Measurements from ENCODE around the gene LPIN3. TPM values are rescaled to one million over a fixed set of nuclear protein-coding genes. Genes with fewer than 3 reads are reported as not detected.

The LPIN3 gene
- total RNA-seq, 4 donors from 2014 or later, result 7.6 to 19.8 (median 10.7) TPM

DNA sequence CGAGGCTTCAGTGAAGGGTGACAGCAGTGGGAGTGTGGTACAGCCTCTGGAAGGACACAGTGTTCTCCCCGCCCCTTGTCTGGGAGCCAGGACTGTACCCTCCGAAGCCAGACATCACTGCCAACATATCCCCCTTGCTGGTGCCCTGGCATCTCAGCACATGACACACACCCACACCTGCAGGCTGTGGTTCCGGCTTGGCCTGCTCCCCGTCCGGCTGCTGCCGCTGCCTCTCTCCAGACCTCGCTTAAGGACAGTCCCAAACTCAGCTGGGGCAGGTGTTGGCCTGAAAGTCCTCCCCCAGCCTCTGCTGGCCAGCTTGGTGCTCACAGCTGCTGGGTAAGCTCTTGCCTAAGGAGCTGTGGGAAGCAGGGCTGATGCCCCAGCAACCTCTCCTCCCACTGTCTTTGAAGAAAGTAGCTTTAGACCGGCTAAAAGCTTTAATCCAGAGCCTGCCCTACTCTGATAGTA, 19.0 kb downstream of the LPIN3 start:
- Histone ChIP-seq H3K27ac (replicated peaks in 1 of 4) (no peak overlapping the region), H3K4me3 (no peak overlapping the region), H3K9me3 (no peaks in the 10 kb centered on the region), H3K36me3 (peaks cover 3 to 41% (median 35%) of the 10 kb centered on the region in 4 donors), H3K27me3 (peaks cover 0 to 16% (median under 1%) of the 10 kb centered on the region in 4 donors), H3K4me1 (peaks cover 0 to 13% (median 0%) of the 10 kb centered on the region in 4 donors)
- TF ChIP-seq POLR2A (IDR thresholded peaks at IDR 0.05; ENCODE audit: low read depth) (no peak), EP300 (IDR thresholded peaks at IDR 0.05) (no peak), POLR2AphosphoS5 (IDR thresholded peaks at IDR 0.05) (no peak)
- TF ChIP-seq, protein P1, sequence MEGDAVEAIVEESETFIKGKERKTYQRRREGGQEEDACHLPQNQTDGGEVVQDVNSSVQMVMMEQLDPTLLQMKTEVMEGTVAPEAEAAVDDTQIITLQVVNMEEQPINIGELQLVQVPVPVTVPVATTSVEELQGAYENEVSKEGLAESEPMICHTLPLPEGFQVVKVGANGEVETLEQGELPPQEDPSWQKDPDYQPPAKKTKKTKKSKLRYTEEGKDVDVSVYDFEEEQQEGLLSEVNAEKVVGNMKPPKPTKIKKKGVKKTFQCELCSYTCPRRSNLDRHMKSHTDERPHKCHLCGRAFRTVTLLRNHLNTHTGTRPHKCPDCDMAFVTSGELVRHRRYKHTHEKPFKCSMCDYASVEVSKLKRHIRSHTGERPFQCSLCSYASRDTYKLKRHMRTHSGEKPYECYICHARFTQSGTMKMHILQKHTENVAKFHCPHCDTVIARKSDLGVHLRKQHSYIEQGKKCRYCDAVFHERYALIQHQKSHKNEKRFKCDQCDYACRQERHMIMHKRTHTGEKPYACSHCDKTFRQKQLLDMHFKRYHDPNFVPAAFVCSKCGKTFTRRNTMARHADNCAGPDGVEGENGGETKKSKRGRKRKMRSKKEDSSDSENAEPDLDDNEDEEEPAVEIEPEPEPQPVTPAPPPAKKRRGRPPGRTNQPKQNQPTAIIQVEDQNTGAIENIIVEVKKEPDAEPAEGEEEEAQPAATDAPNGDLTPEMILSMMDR (IDR thresholded peaks at IDR 0.05), result no peak
- intact Hi-C loops (cut with DNase I), result no loop called here
- WGBS, result 91% methylated on average over 9 of the region's 9 CpGs
- no peak for DNase-seq (ENCODE audit: extremely low spot score)

GRCh38 chr20:41360831-41361756, 20.5 kb downstream of the LPIN3 start:
- peaks cover 0 to 31% (median 11%) of the 10 kb centered on the region in 4 donors for H3K27me3 ChIP-seq
- intact Hi-C loops (cut with DNase I), result no loop called here
- DNase-seq (ENCODE audit: extremely low spot score), result no peak
- WGBS, result 92% methylated on average over 7 of the region's 22 CpGs
- no peaks in the 10 kb centered on the region for H3K9me3 ChIP-seq
- no peak overlapping the region for H3K4me3 ChIP-seq
- no peak overlapping the region for H3K27ac ChIP-seq (replicated peaks in 1 of 4)
- peaks cover 3 to 28% (median 26%) of the 10 kb centered on the region in 4 donors for H3K36me3 ChIP-seq
- peaks cover 5 to 18% (median 10%) of the 10 kb centered on the region in 4 donors for H3K4me1 ChIP-seq
- TF ChIP-seq, protein P1 (IDR thresholded peaks at IDR 0.05), result no peak
- TF ChIP-seq EP300 (IDR thresholded peaks at IDR 0.05) (no peak), POLR2AphosphoS5 (IDR thresholded peaks at IDR 0.05) (no peak), POLR2A (IDR thresholded peaks at IDR 0.05; ENCODE audit: low read depth) (no peak)

DNA sequence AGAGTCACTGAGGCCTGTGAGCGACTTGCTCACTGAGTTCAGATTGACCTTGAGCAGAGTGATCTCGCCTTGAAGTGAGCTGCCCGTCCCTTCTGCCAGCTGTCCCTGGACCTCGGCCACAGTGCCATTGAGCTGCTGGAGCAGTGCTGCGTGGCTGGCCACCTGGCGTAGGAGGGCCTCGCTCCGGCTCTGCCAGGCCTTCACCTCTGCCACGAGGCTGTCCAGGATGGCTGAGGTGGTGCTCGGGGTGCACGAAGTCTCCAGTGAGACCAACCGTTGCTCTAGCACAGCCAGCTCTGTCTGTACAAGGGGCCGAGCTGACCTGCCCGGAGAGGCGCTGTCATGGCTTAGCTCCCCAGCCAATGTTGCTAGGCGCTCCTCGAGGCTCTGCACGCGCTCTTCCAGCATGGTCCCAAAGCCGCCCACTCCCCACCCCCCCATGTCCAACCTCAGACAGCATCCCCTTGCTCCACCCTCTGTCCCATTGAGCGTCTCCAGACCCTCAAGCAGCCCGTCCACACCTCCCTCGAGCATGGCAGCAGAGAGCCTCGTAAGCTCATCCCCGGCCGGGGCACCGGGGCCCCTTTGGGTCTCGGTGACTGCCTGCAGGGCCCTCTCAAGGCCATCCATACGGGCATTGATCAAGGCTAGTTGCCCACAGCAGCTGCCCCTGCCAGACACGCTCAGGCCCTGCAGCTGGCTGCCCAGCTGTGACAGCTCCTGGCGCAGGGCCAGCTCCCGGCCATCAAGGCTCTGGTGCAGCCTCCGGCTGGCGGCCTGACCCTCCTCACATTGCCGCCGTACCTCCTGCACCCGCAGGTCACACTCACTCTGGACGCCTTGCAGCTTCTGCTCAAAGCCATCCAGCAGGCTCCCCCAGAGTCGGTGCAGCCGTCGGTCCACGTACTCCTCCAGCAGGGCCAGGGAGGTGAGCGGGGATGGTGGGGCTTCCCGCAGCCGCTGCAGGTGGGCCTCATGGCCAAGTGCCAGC, 21.4 kb downstream of the LPIN3 start:
- TF ChIP-seq POLR2AphosphoS5 (IDR thresholded peaks at IDR 0.05) (no peak), EP300 (IDR thresholded peaks at IDR 0.05) (no peak), POLR2A (IDR thresholded peaks at IDR 0.05; ENCODE audit: low read depth) (no peak)
- TF ChIP-seq, protein P1 (IDR thresholded peaks at IDR 0.05), result no peak
- intact Hi-C loops (cut with DNase I), result no loop called here
- DNase-seq (ENCODE audit: extremely low spot score), result no peak

DNA sequence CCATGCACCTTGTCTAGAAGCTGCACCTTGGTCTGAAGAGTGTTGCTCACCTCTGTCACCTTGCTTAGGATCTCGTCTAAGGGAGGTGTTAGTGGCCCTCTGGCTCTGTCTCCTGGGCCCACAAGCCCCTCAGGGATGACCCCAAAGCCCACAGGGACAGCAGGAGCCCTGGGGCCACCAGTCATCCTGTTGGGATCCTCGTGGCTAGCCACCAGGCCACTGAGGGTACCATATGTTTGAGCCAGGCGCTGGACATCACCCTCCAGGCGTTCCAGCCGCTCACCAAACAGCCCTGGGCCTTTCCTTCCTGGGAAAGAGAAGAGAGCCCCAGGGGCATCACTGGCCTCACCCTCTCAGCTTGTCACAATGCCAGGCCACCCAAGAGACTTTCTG, 22.1 kb downstream of the LPIN3 start:
- Histone ChIP-seq H3K27me3 (peaks cover 0 to 46% (median 15%) of the 10 kb centered on the region in 4 donors), H3K4me3 (no peak overlapping the region), H3K36me3 (peaks cover 0 to 17% (median 11%) of the 10 kb centered on the region in 4 donors), H3K4me1 (peaks cover 13 to 20% (median 19%) of the 10 kb centered on the region in 4 donors), H3K27ac (replicated peaks in 1 of 4) (no peak overlapping the region), H3K9me3 (no peaks in the 10 kb centered on the region)
- DNase-seq (ENCODE audit: extremely low spot score), result no peak
- no peak for TF ChIP-seq POLR2A (IDR thresholded peaks at IDR 0.05; ENCODE audit: low read depth)
- TF ChIP-seq, protein P1 (IDR thresholded peaks at IDR 0.05), result no peak
- TF ChIP-seq EP300 (IDR thresholded peaks at IDR 0.05), result no peak
- TF ChIP-seq POLR2AphosphoS5 (IDR thresholded peaks at IDR 0.05), result no peak
- 89% methylated on average over 5 of the region's 5 CpGs for WGBS
- intact Hi-C loops (cut with DNase I), result no loop called here

More for the DNA sequence above, 21.4 kb downstream of the LPIN3 start:
- H3K36me3 ChIP-seq, result peaks cover 0 to 23% (median 18%) of the 10 kb centered on the region in 4 donors
- H3K9me3 ChIP-seq, result no peaks in the 10 kb centered on the region
- peaks cover 0 to 39% (median 13%) of the 10 kb centered on the region in 4 donors for H3K27me3 ChIP-seq
- 83% methylated on average over 36 of the region's 45 CpGs for WGBS
- peaks cover 12 to 18% (median 17%) of the 10 kb centered on the region in 4 donors for H3K4me1 ChIP-seq
- H3K27ac ChIP-seq (replicated peaks in 1 of 4), result no peak overlapping the region
- H3K4me3 ChIP-seq, result no peak overlapping the region
